ENCODE results near the gene NTRK3.

The NTRK3 gene

GRCh38 chr15:88029696-88030095 is 226.8 kb downstream of the NTRK3 start:
- DNase-seq (ENCODE audit: low spot score): no peak

DNA sequence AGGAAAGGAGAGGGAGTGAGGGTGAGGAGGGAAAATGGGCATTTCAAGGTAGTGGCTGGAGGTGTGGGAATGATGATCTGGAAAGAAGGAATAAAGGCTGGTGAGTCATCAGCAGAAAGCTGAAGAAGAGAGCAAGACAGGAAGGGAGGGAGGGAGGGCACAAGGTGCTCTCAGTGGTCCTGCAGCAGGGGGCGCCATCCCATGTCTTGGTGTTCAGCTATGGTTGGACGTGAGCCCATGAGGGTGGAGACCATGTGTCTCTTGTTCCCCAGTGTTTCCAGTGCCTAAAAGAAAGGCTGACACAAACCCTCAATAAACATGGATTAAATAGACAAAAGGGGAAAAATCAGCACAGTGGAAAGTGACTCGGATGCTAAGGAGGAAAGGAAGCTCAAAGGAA is 228.5 kb downstream of the NTRK3 start:
- DNase-seq (ENCODE audit: low spot score): no peak

DNA sequence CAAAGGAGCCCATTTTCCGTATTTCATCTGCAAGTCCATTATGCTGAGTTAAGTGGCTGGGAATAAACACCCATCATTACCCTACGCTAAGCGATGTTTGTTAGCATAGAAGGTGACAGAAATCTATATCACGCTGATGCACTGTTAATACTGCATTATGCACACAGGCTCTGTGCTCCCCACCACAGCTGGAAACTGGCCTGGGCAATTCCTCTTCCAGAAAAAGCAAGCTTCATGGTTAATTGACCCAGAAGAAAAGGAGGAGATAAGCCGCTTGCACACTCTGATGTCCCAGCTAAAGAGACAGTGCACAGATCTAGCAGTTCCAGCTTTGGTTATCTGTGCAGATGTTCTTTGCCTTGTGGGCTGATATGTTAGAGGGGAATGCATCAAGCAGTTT is 232.6 kb downstream of the NTRK3 start:
- DNase-seq (ENCODE audit: low spot score): no peak

GRCh38 chr15:88022716-88023115 is 233.8 kb downstream of the NTRK3 start:
- no peak for DNase-seq (ENCODE audit: low spot score)

DNA sequence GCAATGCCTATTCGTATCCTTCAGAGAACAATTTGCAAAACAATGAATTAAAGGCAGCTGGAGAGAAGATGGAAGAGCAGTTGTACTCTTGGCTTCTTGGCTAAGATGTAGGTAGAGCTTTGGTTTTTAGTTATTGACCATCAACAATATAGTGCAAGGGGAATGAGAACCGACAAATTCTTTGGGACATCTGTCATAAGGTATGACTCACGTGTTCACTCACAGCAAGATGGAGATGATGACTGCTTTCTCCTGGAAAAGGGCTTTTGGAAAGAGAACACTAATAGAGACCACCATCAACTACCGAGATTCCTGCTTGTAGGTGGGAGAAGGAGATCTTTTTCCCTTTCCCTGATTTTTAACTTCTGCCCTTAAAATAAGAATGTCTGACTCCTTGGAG is 234.9 kb downstream of the NTRK3 start:
- DNase-seq (ENCODE audit: low spot score): no peak

DNA sequence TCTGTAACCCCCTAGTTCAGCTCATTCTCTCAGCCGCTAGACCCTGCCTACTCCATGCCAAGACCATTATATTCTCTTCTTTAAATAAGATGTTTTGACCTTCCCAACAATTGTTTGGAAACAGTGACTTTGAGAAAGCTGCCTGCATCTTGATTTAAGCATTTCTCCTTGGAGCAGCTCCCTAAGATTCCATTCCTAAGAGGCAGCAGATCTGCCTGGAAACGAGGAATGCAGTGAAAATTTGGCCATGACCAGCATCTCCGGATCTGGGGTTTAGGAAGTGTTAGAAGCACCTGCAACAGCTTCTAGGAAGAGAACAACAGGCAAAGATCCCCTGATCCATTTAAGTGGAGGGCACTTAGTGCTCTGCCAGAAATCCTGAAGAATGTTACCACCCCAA is 235.7 kb downstream of the NTRK3 start:
- DNase-seq (ENCODE audit: low spot score): no peak

DNA sequence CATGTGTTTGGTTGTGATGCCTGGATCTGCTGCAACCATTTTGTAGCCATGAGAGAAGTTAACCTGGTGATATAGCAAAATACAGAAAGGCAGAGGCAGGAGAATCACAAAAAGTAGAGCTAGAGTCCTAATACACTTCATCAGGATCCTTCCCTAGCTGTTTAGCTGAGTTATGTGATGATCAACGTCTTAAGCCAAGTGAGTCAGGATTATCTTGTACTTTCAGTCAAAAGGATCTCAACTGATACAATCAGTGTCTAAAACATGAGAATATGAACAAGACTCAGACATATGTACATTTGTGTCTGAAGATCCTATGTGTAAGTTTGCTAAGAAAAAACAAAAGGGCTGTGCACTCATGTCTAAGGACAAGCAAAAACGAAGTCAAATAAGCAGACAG is 236.9 kb downstream of the NTRK3 start:
- DNase-seq (ENCODE audit: low spot score): no peak

DNA sequence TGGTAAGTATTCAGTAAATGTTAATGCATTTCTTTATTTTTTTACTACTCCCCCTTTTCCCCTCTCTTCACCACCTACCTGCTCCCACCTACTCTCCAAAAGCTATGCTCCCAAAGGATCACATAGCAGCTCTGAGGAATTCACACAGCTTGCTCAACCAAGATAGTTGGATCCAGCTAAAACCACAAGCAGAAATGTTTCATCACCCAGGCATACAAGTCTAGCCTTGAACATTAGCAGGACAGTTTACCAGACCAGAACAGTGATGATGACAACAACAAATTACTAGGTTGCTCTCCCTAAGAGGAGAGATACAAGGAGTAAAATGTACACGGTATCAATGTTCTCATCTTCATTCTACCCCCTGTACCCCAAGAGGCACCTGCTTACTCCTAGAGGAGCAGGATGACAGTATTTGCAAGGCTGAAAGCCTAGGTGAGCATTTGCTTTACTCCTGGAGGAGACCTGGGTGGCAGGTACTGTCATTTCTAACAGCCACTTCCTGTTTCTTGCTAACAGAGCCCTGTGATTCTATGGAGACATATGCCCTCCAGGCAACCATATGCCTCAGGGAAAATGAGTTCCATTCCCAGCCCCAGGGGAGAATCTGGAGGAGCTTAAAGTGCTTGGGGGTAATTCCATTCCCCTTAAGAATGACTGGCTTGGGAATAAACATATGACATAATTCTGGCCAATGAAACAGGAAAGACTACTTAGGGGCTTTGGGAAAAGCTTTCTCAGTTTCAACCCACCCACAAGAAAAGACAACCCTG is 237.5 kb downstream of the NTRK3 start:
- DNase-seq (ENCODE audit: low spot score): no peak

- no peak for DNase-seq (ENCODE audit: low spot score)
Observed at GRCh38 chr15:88017753-88018152, 238.8 kb downstream of the NTRK3 start.

DNA sequence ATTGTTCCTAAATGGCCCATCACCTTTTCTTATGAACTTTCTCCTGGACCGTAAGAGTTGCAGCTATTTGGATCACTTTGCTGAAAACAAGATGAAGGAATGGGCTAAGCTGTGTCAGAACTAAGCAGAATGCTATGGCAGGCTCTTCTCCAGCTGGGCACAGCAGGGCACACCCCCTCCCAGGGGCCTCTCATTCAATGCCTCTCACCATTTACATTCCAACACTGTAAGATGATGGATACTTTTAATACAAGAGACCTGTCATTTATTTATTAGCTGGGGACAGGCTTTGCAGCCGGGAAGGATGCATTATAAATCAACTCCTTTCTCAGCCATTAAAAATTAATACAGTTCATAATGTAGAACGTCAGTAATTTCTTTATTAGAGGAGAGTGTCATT is 240.1 kb downstream of the NTRK3 start:
- DNase-seq (ENCODE audit: low spot score): no peak

- DNase-seq (ENCODE audit: low spot score): no peak
Observed at GRCh38 chr15:88015228-88015860, 241.2 kb downstream of the NTRK3 start.

- no peak for DNase-seq (ENCODE audit: low spot score)
Observed at GRCh38 chr15:88014454-88015160, 241.9 kb downstream of the NTRK3 start.

GRCh38 chr15:88013111-88013510 is 243.4 kb downstream of the NTRK3 start:
- no peak for DNase-seq (ENCODE audit: low spot score)

DNA sequence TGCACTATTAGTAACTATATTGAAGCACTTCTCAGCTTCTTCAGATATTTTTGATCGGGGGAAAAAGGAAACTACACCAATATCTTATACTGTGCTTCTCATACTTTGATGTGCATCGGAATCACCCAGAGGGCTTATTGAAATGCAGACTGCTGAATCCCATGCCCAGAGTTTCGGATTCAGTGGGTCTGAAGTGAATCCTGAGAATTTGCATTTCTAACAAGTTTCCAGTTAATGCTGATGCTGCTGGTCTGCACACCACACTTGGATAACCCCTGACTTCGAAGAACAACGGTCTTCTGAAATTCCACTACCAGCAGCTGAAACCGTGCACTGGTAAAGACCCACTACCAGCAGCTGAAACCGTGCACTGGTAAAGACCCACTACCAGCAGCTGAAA is 243.9 kb downstream of the NTRK3 start:
- DNase-seq (ENCODE audit: low spot score): no peak

DNA sequence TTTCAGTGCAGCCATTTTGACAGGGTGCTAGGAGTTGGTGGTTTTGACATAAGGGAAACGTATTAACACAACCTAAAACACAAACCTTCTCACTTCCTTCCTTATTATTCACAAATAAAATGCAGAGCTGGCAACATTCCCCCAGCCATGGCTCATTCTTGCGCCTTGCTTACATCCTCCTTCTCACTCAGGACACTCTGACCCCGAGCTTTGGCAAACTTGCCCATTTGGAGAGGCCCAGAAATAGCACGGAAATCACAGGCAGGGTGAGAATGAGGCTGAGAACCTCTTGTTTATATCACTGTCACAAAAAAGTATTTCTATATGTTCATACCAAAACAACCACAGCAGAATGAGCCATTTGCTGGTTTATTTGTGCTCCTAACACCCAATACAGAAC is 244.3 kb downstream of the NTRK3 start:
- DNase-seq (ENCODE audit: low spot score): no peak

DNA sequence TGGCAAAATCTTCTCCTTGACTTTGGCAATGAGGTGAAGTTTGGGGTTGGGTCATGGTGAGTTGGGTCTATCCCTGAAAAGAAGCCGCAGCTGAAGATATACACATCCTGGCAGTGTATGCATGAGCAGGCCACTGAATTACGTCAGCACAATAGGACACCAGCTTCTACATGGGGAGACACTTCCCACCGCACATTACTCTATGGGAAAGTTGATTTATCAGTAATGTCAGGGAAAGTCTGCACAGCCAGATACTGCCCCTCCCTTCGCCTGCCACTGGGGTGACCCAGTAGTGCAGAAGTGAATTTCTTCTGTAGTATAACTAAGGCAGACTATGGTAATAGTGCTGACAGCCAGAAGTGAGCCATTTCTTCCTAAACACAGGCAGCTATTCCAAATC is 245.0 kb downstream of the NTRK3 start:
- DNase-seq (ENCODE audit: low spot score): no peak

DNA sequence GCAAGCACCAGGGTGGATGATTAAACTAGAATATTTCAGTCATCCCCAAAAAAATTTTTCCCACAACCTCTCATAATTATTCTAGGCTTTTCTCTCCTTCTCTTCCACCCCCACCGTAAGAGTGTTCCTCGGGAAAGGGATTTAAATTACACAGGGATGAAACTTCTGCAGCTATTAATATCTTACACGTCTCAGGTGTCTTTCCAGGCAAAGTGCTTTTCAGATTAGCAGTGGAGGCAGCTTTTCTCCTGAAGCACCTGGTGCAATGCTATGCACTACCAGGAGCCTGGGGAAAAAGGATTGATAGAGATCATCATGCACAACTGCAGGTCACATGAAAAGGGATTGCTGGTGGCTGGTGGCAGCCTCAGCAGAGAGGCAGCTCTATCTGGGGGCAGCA is 250.4 kb downstream of the NTRK3 start:
- DNase-seq (ENCODE audit: low spot score): no peak

DNA sequence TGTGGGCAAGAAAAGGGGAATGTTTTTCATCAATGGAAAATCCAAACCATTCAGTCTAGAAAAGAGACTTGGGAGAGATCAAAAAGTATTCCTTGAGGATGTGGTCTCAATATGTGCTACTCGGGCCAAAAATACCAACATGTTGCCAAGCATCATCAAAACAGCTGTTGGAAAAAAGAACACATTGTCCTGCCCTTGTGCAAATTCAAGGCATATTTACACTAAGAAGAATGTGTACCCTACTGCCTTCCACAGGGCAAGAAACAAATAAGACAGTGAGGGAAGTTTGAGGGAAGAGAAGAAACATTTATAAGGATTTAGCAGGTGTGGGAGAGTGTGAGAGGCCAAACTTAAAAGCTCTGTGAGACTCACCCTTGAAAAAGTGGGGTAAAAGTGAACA is 252.1 kb downstream of the NTRK3 start:
- no peak for DNase-seq (ENCODE audit: low spot score)

DNA sequence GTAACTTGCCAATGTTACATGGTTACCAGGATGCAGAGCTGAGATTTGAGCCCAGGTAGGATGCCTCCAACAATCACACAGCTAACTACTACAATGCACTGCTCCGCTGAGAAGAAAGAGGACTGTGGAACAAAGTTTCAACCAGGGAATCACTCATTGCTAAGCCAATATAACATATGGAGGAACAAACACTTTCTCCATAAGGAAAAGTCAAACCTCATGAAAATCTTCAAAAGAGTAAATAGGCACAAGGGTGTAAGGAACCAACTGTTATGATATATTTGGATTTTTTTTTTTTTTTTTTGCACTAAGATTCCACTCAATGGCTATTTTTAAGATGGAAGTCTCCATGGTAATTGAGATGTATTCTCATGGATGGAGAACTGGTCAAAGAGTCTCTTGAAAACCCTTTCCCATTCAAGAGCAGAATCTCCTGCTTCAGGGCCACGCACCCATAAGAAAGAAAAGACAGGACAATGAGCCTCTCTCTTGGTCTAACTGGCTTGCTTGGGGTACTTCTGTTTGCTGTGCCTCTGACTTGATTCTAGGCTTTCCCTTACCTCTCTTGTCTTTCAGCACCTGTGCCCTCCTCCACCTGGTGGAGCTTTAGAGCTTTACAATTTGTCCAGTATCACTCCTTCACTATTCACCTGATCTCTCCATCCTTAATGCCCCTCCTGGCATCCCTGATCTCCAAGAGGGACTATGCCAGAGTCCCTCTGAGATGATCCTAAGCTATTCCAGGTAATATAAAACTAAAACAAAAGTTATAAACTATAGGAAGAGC is 252.8 kb downstream of the NTRK3 start:
- DNase-seq (ENCODE audit: low spot score): no peak

DNA sequence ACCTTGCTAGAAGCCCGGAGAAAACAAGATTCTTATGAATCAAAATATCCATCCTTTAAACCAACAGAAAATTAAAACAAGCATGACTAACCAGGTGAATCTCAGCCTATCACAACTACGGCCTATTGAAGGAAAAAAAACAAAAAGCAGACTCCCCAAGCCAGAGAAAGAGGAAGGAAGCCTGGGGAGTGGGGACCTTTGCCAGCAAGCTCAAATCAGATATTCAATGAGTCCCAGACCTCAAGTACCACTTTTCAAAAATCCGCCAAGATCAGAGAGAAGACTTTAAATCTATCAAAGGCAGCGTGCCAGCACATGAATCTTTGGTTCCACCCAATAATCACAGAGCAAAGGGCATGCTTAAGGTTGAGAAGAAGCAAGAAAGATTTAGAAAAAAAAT is 253.8 kb downstream of the NTRK3 start:
- no peak for DNase-seq (ENCODE audit: low spot score)

DNA sequence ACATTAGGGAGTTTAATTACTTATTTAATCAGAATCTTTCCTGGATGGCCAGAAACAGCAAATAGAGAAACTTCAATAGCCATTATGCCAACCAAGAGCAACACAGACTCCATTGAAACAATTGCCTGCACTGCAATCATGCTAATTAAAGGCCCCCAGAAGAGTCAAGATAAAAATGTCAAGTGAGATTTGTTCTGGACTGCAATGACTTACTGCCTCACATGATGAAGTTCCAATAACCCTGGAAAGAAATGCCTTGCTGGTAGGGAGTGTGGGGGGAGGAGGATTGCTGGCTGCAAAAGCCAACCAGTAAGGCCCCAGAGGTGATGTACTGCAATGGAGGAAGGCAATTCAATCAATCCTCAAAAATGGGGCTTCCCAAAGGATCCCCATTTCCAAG is 257.9 kb downstream of the NTRK3 start:
- DNase-seq (ENCODE audit: low spot score): no peak

- no peak for DNase-seq (ENCODE audit: low spot score)
Observed at GRCh38 chr15:87986776-87987175, 269.8 kb downstream of the NTRK3 start.

GRCh38 chr15:87985451-87985850 is 271.1 kb downstream of the NTRK3 start:
- DNase-seq (ENCODE audit: low spot score): no peak
